ENCODE results near the gene ALAD.

Gene ALAD

GRCh38 chr9:113349066-113349444 is 52.0 kb downstream of the ALAD start:
- no peak for DNase-seq (ENCODE audit: low spot score)

- DNase-seq (ENCODE audit: low spot score), result no peak
Observed at GRCh38 chr9:113348437-113348836, 52.6 kb downstream of the ALAD start.

GRCh38 chr9:113345671-113346070 is 55.4 kb downstream of the ALAD start:
- no peak for DNase-seq (ENCODE audit: low spot score)

GRCh38 chr9:113345190-113345589 is 55.9 kb downstream of the ALAD start:
- DNase-seq (ENCODE audit: low spot score), result no peak

DNA sequence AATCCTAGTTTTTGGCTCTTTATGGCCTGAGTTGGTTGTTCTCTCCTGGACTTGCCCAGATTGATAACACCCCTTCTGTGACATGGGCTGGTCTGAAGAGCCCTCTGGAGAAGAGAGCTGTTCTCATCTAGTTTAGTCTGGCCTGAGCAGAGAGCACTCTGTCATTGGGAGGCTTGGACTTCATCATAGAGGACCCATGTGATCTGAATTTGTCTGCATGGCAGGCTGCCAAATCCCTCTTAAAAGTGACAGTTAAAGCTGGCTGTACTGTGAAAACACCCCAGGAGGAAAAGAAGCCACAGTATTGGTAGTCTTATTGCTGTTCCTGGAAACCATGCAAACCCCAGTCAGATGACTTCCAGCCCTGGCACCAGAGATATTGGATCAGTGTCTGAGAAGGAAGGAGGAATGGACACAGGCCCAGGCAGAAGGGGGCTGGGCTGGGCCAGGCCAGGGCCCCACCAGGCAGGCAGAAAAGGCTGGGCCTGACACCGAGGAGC is 57.3 kb downstream of the ALAD start:
- peak; percentile 52 for DNase-seq (ENCODE audit: low spot score)

DNA sequence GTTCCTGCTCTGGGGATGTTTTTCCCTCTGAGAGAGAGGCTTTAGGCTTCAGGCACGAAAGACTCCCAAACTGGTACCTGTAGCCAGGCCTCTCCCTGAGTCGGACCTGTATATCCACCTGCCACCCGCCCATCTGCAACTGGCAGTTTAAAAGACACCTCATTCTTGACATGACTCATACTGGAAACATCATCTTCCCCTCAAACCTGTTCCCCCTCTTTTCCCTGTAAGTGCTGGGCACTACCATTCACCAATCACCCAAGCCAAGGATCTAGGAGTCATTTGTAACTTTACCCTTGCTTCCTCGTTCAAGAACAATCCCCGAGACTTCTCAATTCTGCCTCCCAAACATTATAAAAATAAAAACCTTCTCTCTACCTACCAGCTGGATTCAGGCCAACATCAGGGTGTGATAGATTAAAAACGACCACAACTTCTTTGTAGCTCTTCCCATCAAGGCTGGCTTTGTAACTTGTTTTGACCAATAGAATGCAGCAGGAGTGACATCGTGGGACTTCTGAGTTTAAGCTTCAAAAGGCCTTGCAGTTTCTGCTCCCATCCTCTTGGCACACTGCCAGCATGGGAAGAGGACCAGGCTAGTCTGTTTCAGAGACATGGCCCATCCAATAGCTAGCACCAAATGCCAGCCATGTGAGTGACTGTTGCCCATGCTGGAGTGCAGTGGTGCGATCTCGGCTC is 59.2 kb downstream of the ALAD start:
- peak; percentile 11 for DNase-seq (ENCODE audit: low spot score)

GRCh38 chr9:113340011-113340699 is 60.9 kb downstream of the ALAD start, which contains the start of gene WDR31:
Gene WDR31, minus strand, starts transcription at chr9:113340275. Its CDS starts 8,253 bp downstream, at chr9:113332022.
- peak; percentile 81 for DNase-seq (ENCODE audit: low spot score)

DNA sequence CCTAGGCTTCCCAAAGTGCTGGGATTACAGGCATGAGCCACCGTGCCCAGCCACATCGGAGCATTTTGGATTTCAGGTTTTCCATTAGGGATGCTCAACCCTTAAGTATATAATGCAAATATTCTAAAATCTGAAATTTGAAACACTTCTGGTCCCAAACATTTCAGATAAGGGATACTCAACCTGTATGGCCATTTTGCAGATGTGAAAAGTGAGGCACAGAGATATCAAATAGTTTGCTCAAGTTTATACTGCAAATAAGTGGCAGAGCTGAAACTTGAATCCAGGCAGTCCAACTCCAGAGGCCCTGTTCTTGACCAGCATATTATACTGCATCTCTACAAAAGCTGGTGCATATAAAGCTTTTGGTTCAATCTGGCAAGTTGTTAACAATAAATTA is 63.4 kb downstream of the ALAD start:
- DNase-seq (ENCODE audit: low spot score), result no peak

Data from NAMALWA (cell line).